Articular chondrocyte of knee joint (primary cell): ENCODE results near the gene SLC7A4. TPM values are rescaled to one million over a fixed set of nuclear protein-coding genes. Genes with fewer than 3 reads are reported as not detected.

Source experiments
- small RNA-seq: library from RNA; depleted of rRNA; stranded (forward); fragments of <200 nt; gene quantifications from one replicate; pipeline ENCODE3, GENCODE V24; 2012
- total RNA-seq: library from RNA; depleted of rRNA; stranded (reverse); fragments of >200 nt; gene quantifications from 2 replicates; pipeline ENCODE4 v1.2.3, GENCODE V29; 2012

Gene SLC7A4
- not detected in 2 replicates for total RNA-seq

GRCh38 chr22:21032037-21032867 is at the start of gene SLC7A4:
Gene SLC7A4, minus strand, starts transcription at chr22:21032561. Its CDS starts 749 bp downstream, at chr22:21031812.

DNA sequence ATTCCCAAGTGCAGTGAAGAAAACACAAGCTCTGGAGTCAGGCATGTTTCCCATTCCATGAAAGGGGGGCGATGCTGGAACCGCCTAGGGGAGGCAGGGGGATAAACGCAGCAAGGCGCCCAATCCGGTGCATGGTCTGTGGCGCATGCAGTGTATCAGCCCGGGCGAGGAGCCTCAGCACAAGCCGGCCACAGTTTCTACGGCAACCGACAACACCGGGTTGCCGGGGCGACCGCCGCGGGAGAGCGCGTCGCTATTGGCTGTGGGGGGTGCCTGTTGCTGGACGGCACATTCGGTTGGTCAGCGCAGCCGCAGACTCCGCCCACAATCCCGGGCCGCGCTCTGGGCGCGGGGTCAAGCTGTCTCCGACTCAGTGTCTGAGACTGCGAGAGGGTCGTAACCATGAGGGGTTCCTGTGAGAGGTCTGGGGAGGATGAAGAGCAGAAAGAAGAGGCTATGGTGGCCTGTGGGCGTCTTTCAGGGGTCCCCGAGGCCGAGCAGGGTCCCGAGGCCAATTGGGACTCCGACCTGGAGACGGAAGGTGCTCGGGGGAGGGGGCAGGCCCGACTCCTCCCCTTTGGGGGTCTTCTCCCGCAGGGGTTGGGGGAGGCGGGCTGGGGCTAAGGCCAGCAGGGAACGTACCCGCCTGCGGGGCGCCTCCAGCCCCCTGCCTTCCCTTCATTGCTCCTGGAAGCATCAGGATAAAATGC is 13.4 kb upstream of the SLC7A4 start, which contains the start of gene LRRC74B:
LRRC74B (plus strand) TSS at position 362 of the 710 bp plus-strand sequence; CDS start at position 403, 41 bp downstream.

GRCh38 chr22:21014726-21015465 is 17.5 kb downstream of the SLC7A4 start, which contains the start of gene P2RX6:
Gene P2RX6, plus strand, starts transcription at chr22:21015165. Its CDS starts 10 bp downstream, at chr22:21015175.

DNA sequence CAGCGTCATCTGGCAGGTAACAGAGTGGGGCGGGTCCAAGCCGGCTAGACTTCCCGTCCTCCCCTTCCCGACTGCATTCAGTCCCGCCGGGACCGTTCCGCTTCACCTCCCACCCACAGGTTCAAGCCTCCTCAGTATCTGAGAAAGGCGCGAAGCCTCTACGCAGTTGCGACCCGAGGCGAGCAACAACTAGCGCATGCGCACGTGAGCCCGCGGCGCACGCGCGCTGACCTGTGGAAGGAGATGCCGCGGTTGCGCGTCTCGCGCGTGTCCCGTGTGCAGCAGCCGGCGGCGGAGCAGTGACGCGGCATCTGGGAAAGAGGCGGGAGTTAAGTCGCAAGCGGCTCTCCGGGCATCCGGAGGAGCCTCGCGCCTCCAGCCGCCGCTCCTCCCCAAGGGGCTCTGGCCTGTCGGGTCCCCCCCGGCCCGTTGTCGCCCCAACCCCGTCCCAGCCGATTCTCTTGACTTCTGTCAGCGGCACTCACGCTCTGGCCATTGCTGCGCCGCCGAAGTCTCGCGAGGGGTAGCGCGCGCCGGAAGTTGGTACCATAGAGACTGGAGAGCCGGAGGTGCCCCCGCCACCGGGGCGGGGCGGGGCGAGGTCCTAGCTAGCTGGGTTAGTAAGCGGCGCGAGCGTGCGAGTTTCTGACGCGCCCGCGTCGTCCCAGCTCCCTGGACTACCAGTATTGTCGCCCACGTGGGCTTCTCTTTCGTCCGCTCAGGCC is 30.6 kb downstream of the SLC7A4 start, which contains the start of gene THAP7:
THAP7 (minus strand) TSS at position 518 of the 725 bp plus-strand sequence; CDS start at position 311, 207 bp downstream.

DNA sequence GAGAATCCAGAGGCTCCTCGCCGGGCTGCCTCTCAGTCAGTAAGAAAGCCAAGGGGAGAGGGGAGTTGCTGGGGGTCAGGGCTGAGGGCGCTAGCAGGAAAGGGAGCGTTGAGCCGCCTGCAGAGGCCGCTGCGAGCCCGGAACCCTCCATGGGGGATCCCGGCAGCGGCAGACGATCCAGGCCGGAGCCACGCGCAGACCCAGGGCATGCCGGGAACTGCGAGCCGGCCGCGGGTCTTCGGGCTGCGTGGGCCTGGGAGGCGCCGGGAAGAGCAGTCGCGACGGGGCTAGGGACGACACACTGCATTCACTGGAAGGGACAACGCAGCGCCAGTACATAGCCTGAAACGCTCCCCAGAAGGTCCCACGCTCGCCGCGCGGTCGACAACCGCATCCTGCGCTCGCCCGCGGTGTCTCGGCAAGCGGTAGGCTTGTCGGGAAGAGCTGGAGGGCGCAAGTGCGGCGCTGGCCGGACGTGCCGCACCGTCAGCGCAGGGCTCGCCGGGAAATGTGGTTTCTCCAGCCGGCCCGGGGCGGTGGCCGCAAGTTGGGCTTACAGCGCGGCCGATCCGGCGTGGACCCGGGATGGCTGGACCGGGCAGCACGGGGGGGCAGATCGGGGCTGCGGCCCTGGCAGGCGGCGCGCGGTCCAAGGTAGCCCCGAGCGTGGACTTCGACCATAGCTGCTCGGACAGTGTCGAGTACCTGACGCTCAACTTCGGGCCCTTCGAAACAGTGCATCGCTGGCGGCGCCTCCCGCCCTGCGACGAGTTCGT is 50.4 kb downstream of the SLC7A4 start, which contains the start of gene LZTR1:
LZTR1 (plus strand) TSS at position 511 of the 776 bp plus-strand sequence; CDS start at position 586, 75 bp downstream.

Small RNAs within 50 kb of the gene (small RNA-seq; reads per million reads assigned to genes)
- gene MIR649: not detected

Other genes with a start within 250 kb of the SLC7A4 start
- gene PI4KA, start 173.8 kb downstream of the SLC7A4 start, total RNA-seq: 40.6 and 58.7 TPM in 2 replicates
- 13.4 and 15.9 TPM in 2 replicates for gene SNAP29, start 173.6 kb downstream of the SLC7A4 start, total RNA-seq
- gene CRKL, start 115.2 kb downstream of the SLC7A4 start, total RNA-seq: 38.3 and 41.1 TPM in 2 replicates
- gene AIFM3, start 65.3 kb downstream of the SLC7A4 start, total RNA-seq: 0.52 and 0.54 TPM in 2 replicates
- 37.6 and 41.0 TPM in 2 replicates for gene LZTR1, start 50.3 kb downstream of the SLC7A4 start, total RNA-seq
- gene THAP7, start 30.4 kb downstream of the SLC7A4 start, total RNA-seq: 15.9 and 19.1 TPM in 2 replicates
- gene P2RX6, start 17.4 kb downstream of the SLC7A4 start, total RNA-seq: 1.8 and 3.1 TPM in 2 replicates
- gene LRRC74B, start 13.4 kb upstream of the SLC7A4 start, total RNA-seq: not detected in 2 replicates